GM21528 (cell line): ENCODE data around the gene C16orf82.
"Not testable (repeated sequence)": the region's sequence is repeated elsewhere in the genome, so short reads cannot be mapped to it uniquely, and the experiment has no call there.

Experiments used
- ATAC-seq: cut with Tn5 transposase; IDR thresholded peaks from one replicate; pipeline ENCODE4 v1.9.1; 2021; ENCODE audit warnings: mild to moderate bottlenecking, moderate library complexity; ENCODE audit not compliant: unreplicated experiment, low FRiP score

Gene C16orf82

GRCh38 chr16:27086031-27086430, 19.3 kb downstream of the C16orf82 start:
- ATAC-seq: not testable (repeated sequence)

GRCh38 chr16:27088216-27088615, 21.5 kb downstream of the C16orf82 start:
- ATAC-seq: no peak

GRCh38 chr16:27096375-27096774, 29.6 kb downstream of the C16orf82 start:
- ATAC-seq: no peak

GRCh38 chr16:27097800-27098230, 31.1 kb downstream of the C16orf82 start:
- ATAC-seq: no peak

GRCh38 chr16:27098366-27099049, 31.8 kb downstream of the C16orf82 start:
- no peak for ATAC-seq

- no peak for ATAC-seq
Measured at GRCh38 chr16:27102701-27103575, 36.2 kb downstream of the C16orf82 start.

GRCh38 chr16:27103954-27104353, 37.2 kb downstream of the C16orf82 start:
- no peak for ATAC-seq

- ATAC-seq: no peak
Measured at GRCh38 chr16:27106305-27106704, 39.6 kb downstream of the C16orf82 start.

- no peak for ATAC-seq
Measured at GRCh38 chr16:27107185-27107592, 40.5 kb downstream of the C16orf82 start.

GRCh38 chr16:27108051-27108770, 41.5 kb downstream of the C16orf82 start:
- ATAC-seq: no peak

- ATAC-seq: no peak
Measured at GRCh38 chr16:27108826-27109665, 42.3 kb downstream of the C16orf82 start.

GRCh38 chr16:27109666-27110523, 43.2 kb downstream of the C16orf82 start:
- ATAC-seq: peak; percentile 59

- no peak for ATAC-seq
Measured at GRCh38 chr16:27110524-27110896, 43.8 kb downstream of the C16orf82 start.

- ATAC-seq: no peak
Measured at GRCh38 chr16:27111486-27111885, 44.8 kb downstream of the C16orf82 start.

- ATAC-seq: no peak
Measured at GRCh38 chr16:27112093-27112811, 45.5 kb downstream of the C16orf82 start.

- ATAC-seq: no peak
Measured at GRCh38 chr16:27113341-27113841, 46.7 kb downstream of the C16orf82 start.

- no peak for ATAC-seq
Measured at GRCh38 chr16:27114006-27114405, 47.3 kb downstream of the C16orf82 start.

- ATAC-seq: no peak
Measured at GRCh38 chr16:27118526-27118925, 51.8 kb downstream of the C16orf82 start.
